HG03354 (cell line): Measurements from ENCODE around the gene TAP1.

ENCODE experiments used
- ATAC-seq: cut with Tn5 transposase; IDR thresholded peaks from one replicate; pipeline ENCODE4 v1.9.1; 2021; ENCODE audit warnings: mild to moderate bottlenecking; ENCODE audit not compliant: unreplicated experiment, poor library complexity, severe bottlenecking

The TAP1 gene

DNA sequence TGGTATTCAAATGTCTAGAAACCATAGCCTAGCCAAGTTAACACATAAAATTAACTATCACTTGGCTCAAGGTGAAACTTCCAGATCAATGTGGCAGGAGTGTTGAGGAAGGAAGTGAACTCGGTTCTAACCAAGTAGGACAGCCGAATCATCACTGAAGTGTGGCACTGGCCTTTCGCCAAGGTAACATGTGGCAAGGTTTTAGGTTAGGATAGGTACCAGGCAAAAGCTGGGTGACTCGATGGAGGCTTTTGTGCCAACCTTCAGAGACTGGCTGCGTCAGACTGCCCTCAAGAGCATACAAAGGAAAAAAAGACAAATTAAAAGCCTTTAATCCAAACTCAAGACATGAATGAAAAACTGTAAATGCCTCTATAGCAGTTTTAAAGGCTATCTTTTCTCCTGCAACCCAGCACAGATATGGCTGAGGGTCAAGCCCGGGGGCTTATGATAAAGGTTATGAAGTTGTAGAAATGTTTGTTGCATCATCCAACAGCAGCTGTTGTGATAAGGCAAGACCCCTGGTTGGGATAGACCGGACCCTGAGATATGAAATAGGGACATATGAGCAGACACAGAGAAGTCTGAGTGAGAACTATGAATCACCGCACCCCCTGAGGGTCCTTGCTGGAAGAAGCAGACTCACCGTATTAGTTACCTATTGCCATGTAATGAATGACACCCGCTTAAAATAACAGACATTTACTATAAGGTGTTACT lies 12.4 kb upstream of the TAP1 start:
- ATAC-seq = no peak

DNA sequence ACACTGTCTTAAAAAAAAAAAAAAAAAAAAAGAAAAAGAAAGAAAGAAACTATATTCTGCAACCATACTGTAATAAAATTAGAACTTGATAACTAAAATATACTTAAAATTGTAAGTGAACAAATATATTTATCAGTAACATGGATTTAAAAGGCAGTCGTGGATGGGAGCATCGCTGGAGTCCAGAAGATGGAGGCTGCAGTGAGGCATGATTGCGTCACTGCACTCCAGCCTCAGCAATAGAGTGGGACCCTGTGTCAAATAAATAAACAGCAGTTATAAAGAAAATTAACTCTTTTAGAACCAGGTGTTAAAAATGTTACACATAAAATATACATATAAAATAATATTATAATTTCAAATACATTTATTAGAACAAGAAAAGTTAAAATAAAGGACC lies 9.2 kb upstream of the TAP1 start:
- ATAC-seq = no peak

DNA sequence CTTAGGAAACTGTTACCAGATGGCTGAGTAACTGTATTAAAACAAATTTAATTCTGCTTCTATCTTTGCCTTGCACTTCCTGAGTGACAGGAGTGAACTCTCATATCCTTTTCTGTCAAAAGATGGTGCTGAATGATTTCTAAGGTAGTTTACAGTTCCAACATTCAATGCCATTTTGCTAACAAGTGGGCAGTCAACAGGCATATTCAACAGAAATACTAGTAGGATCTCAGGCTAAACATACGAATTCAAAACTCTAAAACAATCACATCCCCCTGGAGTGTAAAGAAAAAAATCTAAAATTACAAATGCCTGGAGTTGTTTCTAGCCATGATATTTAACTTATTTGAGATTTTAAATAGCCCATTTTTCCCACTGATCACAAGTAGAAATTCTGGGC lies 7.2 kb upstream of the TAP1 start:
- ATAC-seq = no peak

- ATAC-seq = no peak
These were observed 4.7 kb upstream of the TAP1 start for GRCh38 chr6:32858194-32858593.

- no peak for ATAC-seq
These were observed 3.8 kb upstream of the TAP1 start for GRCh38 chr6:32857156-32857891.

DNA sequence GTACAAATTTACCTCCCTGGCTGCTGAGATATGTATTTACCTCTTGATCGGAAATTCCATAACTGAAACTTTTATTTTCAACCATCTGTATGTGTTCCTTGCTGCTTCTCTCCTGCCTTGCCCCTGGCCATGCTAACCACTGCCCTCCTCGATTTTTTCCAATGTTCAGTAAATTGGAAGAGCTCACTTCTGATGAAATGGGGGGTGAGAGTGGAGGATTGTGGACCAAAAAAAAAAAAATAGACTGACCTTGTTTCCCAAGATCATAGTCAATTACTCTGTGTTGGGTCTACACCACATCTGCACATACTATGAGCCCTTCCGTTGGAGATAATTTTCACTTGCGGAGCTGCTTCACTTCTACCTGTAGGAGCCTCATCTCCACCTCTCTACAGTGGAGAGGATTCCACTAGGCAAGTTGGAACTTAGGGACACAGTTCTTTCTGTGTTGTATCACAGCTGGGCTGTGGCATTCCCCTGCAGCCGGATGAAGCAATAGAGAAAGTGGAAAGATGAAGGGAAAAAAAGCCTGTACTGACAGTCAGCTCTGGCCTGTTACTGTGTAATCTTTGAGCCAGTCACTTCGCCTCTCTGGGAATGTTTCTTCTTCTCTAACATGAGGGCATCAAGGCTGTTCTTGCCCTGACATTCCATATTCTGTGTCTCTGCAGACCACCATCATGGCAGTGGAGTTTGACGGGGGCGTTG lies 2.1 kb upstream of the TAP1 start:
- no peak for ATAC-seq

GRCh38 chr6:32854376-32855178 lies 1.1 kb upstream of the TAP1 start:
- peak; percentile 30 for ATAC-seq

DNA sequence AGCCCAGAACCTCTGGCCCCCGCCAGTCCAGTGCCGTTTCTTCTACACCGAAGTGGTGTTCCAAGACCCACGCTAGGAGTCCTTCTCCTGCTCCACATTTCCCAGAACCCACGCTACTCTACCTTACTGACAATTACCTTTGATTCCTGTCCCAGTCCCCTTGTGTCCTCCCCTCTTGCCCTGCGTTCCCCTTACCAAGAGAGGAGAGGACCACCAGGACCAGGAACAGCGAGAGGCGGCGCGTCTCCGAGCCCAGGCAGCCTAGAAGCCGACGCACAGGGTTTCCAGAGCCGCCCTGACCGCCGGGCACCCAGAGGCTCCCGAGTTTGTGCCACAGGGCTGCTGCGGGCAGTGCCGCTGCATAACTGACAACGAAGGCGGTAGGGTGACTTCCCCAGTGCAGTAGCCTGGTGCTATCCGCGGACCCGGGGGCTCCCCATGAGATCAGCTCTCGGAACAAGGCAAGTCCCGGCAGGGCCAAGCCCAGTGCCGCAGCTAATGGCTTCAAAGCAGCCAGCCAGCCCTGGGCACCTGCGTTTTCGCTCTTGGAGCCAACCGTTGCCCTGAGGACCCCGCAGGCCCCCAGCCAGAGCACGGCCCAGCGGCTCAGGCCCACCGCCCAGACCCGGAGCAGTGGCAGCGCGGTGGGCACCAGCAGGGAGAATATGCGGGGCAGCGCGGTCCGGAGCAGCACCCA lies 512 bp downstream of the TAP1 start:
- peak; percentile 20 for ATAC-seq

DNA sequence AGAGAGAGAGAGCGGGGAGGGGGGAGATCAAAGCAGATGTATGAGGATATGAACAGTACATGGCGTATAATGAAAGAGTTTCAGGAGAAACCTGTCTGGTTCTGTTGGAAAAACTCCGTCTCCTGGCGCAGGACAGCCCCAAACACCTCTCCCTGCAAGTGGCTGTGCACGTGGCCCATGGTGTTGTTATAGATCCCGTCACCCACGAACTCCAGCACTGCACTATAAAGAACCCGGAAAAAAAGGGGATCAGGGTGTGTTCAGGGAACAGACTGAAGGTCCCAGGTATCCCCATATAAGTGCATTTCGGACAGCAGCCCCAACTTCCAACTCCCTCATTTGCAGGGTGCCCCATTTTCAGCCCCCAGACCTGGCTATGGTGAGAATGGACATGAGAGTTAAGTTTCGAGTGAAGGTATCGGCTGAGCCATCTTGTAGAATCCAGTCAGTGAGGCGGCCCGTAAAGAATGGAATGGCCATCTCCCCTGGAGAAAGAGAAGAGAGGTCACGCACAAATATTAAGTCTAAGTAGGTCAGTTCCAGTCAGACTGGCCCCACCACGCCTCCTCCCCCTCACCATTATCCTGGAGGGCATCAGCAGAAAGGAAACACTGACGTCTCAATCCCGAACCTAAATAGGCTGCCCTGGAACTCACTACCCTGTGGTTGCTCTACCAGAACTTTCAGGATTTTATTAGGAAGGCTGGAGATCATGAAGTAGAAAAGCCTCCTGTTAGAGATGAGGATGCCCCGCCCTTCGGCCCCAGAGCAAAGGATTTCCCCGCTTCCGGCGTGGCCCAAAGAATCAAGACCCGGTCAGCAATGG lies 1.3 kb downstream of the TAP1 start:
- no peak for ATAC-seq

DNA sequence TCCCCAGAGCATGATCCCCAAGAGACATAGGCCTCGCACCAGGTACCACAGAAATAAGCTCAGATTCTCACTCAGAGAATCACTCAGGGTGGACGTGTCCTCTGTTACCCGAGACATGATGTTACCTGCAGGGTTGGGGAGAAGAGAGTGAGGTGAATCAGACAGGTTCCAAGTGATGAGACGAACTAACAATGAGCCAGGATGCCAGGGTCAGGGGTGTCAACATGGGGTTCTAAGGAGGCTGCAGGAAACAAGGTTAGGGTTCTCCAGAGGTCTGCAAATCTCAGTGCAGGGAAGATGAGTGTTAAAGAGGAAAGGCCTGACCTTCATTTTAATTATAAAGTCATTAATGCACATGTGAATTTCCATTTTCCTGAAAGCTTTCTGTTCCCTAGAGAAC lies 2.5 kb downstream of the TAP1 start:
- ATAC-seq = no peak

DNA sequence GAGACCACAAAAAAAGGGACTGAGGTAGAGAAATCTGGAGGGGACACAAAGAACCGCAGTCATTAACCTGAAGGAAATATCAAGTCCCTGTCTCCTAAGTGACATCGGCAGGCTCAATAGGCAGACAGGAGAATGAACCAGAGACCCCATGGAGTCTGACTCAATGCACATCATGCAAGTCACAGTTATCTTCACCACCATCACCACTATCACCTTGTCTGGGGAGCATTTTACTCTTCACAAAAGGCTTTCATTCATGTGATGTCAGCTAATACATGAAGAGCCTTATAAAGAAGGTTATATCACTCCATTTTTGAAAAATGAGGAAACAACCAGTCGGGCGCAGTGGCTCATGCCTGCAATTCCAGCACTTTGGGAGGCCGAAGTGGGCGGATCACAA lies 4.4 kb downstream of the TAP1 start:
- no peak for ATAC-seq

GRCh38 chr6:32847795-32848194 lies 5.7 kb downstream of the TAP1 start:
- no peak for ATAC-seq

DNA sequence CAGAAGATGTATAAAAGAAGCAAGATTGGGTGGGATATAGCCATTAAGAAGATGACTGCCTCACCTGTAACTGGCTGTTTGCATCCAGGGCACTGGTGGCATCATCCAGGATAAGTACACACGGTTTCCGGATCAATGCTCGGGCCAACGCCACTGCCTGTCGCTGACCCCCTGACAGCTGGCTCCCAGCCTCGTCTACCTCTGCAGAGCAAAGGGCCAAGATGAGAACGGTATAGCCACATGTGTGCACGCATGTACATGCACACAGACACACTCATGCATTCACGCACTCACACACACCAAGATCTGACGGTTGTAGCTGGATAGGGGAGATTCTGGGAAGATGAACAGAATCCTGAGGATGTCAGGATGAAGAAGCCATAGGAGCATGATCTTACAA lies 6.5 kb downstream of the TAP1 start:
- ATAC-seq = no peak

- ATAC-seq = no peak
These were observed 8.1 kb downstream of the TAP1 start for GRCh38 chr6:32845384-32845884.

GRCh38 chr6:32844839-32845383 lies 8.6 kb downstream of the TAP1 start:
- ATAC-seq = no peak

DNA sequence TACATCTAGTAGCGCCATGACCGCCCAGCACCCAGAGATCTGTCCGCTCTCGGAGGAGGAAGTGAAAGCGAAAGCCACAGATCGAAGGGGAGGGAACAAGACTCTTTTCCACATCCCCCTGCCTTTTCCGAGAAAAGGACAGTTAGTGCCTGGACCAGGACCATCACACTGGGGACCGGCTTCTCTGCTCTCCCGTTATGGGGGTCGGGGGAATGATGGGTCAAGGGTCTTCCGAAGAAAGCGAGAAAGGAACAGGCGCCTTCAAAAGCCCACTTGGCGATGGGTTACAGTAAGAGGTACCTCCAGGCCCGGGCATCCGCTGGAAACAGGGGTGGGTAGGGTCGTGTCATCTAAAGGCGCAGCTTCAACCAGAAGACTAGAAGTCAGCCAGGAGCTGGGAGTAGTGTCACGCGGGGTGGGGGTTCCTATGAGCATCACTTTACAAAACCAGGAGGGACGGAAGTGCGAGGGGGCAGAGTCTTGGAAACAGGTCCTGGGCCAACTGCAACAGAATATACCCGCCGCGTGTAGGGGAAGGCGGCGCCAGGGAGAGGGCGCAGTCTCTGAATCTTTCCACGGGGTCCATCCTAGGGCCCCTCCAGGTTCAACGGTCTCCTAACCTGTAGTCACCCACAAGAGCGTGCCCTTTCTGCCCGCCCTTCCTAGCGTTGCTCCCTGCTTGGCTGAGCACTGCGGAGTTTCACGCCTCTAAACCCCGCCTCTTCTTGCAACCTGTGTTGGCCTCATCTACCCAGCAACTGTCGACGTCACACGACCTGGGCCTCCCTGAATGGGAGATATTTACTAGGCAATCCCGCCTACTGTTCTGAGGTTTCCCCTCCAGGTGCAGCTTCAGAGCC lies 9.3 kb downstream of the TAP1 start, which contains the start of gene PSMB8:
PSMB8 (minus strand) TSS at position 69 of the 860 bp plus-strand sequence; CDS start at position 18, 51 bp downstream.
- peak; percentile 76 for ATAC-seq

DNA sequence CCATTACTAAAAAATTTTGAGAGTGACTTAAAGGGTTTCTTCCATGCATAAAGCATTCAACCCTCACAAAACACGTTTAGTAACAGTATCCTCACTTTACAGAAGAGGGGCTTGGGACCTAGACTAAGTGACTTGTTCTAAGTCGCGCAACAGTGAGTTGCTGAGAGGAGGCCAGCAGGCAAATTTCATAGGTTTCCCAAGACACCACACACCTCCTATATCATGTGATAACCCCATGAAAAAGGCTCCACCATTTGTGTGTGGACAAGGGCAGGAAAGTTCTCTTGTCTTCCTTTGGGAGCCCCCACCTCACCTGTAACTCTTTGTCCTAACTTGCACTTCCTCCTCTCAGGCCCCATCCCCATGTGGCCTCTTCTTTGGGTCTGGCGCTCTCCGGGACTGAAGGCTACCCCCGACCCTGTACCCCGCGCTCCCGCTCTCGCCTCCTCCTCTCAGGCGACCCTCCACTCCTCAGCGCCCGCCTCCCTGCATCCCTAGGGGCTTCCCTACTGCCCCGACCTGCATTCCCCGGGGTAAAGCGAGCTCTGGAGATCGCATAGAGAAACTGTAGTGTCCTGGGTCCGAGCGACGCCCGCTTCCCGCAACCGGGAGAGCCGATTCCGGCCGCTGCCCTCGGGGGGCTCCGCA lies 10.0 kb downstream of the TAP1 start:
- peak; percentile 0 for ATAC-seq
